SJSA1 (cell line): ENCODE data around the gene IQGAP2. TPM values are rescaled to one million over a fixed set of nuclear protein-coding genes. Genes with fewer than 3 reads are reported as not detected.

Experiments
- DNase-seq, 2 experiments: peaks; one replicate each; pipeline ENCODE4 v3.0.0-alpha.2; 2015 to 2020; ENCODE audit warnings: low spot score in 2 of 2, low read depth in 1 of 2
- H3K27ac ChIP-seq: fragments of 250-450 bp; sonication (Bioruptor Pico); 2 replicates; pipeline ENCODE4 v1.5.1; 2020; ENCODE audit warnings: mild to moderate bottlenecking, moderate library complexity
- H3K27me3 ChIP-seq: fragments of 250-450 bp; sonication (Bioruptor Pico); replicated peaks from 2 replicates; pipeline ENCODE4 v1.5.1; 2020; ENCODE audit warnings: mild to moderate bottlenecking, moderate library complexity
- H3K36me3 ChIP-seq: fragments of 250-450 bp; sonication (Bioruptor Pico); 2 replicates; pipeline ENCODE4 v1.5.1; 2020; ENCODE audit warnings: mild to moderate bottlenecking
- H3K4me1 ChIP-seq: fragments of 250-450 bp; sonication (Bioruptor Pico); replicated peaks from 2 replicates; pipeline ENCODE4 v1.6.1; 2021; ENCODE audit warnings: mild to moderate bottlenecking
- H3K4me3 ChIP-seq: fragments of 250-450 bp; sonication (Bioruptor Pico); 2 replicates; pipeline ENCODE4 v1.5.1; 2020; ENCODE audit warnings: mild to moderate bottlenecking
- H3K9me3 ChIP-seq: fragments of 250-450 bp; sonication (Bioruptor Pico); replicated peaks from 2 replicates; pipeline ENCODE4 v1.5.1; 2020; ENCODE audit warnings: mild to moderate bottlenecking
- total RNA-seq: library from RNA; depleted of rRNA; stranded (reverse); fragments of >200 nt; shearing (Covaris generic); gene quantifications from 2 replicates; pipeline ENCODE4 v1.2.3, GENCODE V29; 2014

The IQGAP2 gene
- total RNA-seq, 1 experiment from 2014 or later, result 0.37 TPM

DNA sequence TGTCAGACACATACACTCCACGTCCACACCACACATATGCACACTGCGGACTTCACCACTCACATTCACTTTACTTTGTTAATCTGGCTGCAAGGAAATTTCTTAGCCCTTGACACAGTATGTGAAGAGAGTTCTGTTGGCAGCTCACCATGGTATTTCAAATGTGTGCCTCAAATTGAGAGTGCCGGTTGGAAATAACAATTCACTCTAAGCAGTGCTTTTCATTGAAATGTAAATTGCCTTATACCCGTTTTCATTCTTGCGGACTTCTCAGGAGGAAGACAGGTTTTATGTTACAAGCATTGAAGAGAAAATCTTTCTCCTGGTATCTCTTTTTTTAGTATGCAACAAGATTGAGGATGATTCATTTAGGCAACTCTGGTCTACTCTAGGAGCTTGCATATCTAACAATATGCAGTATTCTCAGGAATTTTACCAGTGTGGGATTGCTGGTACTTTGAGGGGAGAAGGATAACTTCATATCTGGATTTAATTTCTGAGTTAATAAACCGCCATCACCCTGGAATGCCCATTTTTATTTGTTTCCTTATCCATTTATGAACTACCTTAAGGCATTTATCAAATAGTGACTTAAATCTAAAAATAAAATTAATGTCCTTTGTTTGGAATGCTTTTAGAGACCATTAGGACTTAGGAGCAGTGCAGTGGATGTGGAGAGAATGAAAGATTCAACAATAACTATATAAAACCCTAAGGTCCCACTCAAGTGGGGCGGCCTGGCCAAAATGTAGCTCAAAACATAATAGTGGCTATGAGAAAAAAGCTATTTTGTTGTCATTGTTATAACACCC is 87.0 kb downstream of the IQGAP2 start:
- no peak overlapping the region for H3K27ac ChIP-seq
- H3K4me3 ChIP-seq, result no peak overlapping the region
- no peaks in the 10 kb centered on the region for H3K36me3 ChIP-seq
- no peaks in the 10 kb centered on the region for H3K4me1 ChIP-seq
- peaks cover 25% of the 10 kb centered on the region for H3K27me3 ChIP-seq
- no peaks in the 10 kb centered on the region for H3K9me3 ChIP-seq
- no peak for DNase-seq

GRCh38 chr5:76490960-76491359 is 87.9 kb downstream of the IQGAP2 start:
- no peak overlapping the region for H3K27ac ChIP-seq
- H3K36me3 ChIP-seq, result no peaks in the 10 kb centered on the region
- H3K9me3 ChIP-seq, result no peaks in the 10 kb centered on the region
- no peaks in the 10 kb centered on the region for H3K4me1 ChIP-seq
- DNase-seq, result no peak
- no peak overlapping the region for H3K4me3 ChIP-seq
- peaks cover 20% of the 10 kb centered on the region for H3K27me3 ChIP-seq

- Histone ChIP-seq H3K36me3 (no peaks in the 10 kb centered on the region), H3K27ac (no peak overlapping the region), H3K4me3 (no peak overlapping the region), H3K27me3 (peaks cover 24% of the 10 kb centered on the region), H3K4me1 (no peaks in the 10 kb centered on the region), H3K9me3 (no peaks in the 10 kb centered on the region)
- no peak for DNase-seq
Observed at GRCh38 chr5:76492819-76493189, 89.7 kb downstream of the IQGAP2 start.

- H3K36me3 ChIP-seq, result no peaks in the 10 kb centered on the region
- peaks cover 24% of the 10 kb centered on the region for H3K27me3 ChIP-seq
- DNase-seq, result no peak
- H3K9me3 ChIP-seq, result no peaks in the 10 kb centered on the region
- H3K4me1 ChIP-seq, result no peaks in the 10 kb centered on the region
- no peak overlapping the region for H3K4me3 ChIP-seq
- no peak overlapping the region for H3K27ac ChIP-seq
Observed at GRCh38 chr5:76493190-76493837, 90.2 kb downstream of the IQGAP2 start.

DNA sequence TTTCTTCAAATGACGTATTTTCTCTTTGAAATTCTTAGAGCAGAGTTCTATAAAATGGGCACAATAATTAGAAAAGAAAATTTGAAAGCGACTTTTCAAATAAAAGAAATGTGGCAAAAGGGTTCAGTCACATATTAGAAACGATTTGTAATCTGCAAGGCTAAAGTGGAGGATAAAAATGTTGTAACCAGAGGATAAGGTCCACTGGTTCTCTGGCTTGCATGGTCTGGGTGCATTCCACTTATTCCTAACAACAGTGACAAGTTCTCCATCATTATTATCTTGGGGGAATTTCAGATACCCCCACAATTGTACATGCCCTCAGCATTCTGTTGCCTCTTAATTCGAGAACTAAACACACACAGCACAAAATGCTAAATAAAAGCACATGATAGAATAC is 91.1 kb downstream of the IQGAP2 start:
- H3K4me3 ChIP-seq, result no peak overlapping the region
- no peak for DNase-seq
- H3K9me3 ChIP-seq, result no peaks in the 10 kb centered on the region
- no peaks in the 10 kb centered on the region for H3K4me1 ChIP-seq
- no peak overlapping the region for H3K27ac ChIP-seq
- H3K27me3 ChIP-seq, result peaks cover 24% of the 10 kb centered on the region
- no peaks in the 10 kb centered on the region for H3K36me3 ChIP-seq

- no peak for DNase-seq
- H3K9me3 ChIP-seq, result no peaks in the 10 kb centered on the region
- no peak overlapping the region for H3K4me3 ChIP-seq
- H3K27me3 ChIP-seq, result peaks cover 22% of the 10 kb centered on the region
- no peaks in the 10 kb centered on the region for H3K4me1 ChIP-seq
- H3K27ac ChIP-seq, result no peak overlapping the region
- H3K36me3 ChIP-seq, result no peaks in the 10 kb centered on the region
Observed at GRCh38 chr5:76495870-76496269, 92.8 kb downstream of the IQGAP2 start.

GRCh38 chr5:76497065-76497460 is 94.0 kb downstream of the IQGAP2 start:
- H3K36me3 ChIP-seq, result no peaks in the 10 kb centered on the region
- H3K9me3 ChIP-seq, result no peaks in the 10 kb centered on the region
- H3K27ac ChIP-seq, result no peak overlapping the region
- DNase-seq, result no peak
- H3K4me1 ChIP-seq, result no peaks in the 10 kb centered on the region
- H3K27me3 ChIP-seq, result peaks cover 18% of the 10 kb centered on the region
- H3K4me3 ChIP-seq, result no peak overlapping the region

GRCh38 chr5:76497986-76498717 is 95.1 kb downstream of the IQGAP2 start:
- H3K4me1 ChIP-seq, result no peaks in the 10 kb centered on the region
- H3K9me3 ChIP-seq, result no peaks in the 10 kb centered on the region
- peaks cover 22% of the 10 kb centered on the region for H3K27me3 ChIP-seq
- DNase-seq, result no peak
- H3K4me3 ChIP-seq, result no peak overlapping the region
- H3K27ac ChIP-seq, result no peak overlapping the region
- H3K36me3 ChIP-seq, result no peaks in the 10 kb centered on the region

DNA sequence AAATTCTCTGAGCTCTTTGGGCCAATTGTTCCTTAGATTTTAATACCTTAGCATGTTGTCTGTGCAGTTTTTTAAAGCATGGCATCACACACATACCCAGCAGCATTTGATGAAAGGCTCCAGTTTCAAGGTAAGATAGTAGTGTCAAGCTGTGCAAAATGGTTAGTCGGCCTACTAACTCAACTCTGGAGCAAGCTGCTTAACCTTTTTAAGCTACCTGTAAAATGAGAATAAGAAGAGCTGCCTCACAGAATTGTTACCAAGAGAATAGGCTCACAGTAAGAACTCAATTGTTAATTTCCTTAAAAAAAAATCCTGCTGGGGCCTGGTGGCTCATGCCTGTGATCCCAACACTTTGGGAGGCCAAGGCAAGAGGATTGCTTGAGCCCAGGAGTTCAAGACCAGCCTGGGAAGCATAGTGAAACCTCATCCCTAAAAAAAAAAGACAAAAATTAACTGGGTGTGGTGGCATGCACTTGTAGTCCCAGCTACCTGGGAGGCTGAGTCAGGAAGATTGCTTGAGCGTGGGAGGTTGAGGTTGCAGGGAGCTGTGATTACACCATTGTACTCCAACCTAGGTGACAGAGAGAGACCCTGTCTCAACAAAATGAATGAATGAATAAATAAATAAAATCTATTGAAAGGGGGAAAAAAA is 96.5 kb downstream of the IQGAP2 start:
- DNase-seq, result no peak
- no peak overlapping the region for H3K4me3 ChIP-seq
- no peak overlapping the region for H3K27ac ChIP-seq
- no peaks in the 10 kb centered on the region for H3K36me3 ChIP-seq
- H3K4me1 ChIP-seq, result no peaks in the 10 kb centered on the region
- H3K9me3 ChIP-seq, result no peaks in the 10 kb centered on the region
- peaks cover 13% of the 10 kb centered on the region for H3K27me3 ChIP-seq

GRCh38 chr5:76500633-76501393 is 97.7 kb downstream of the IQGAP2 start:
- Histone ChIP-seq H3K4me3 (no peak overlapping the region), H3K27me3 (peaks cover 11% of the 10 kb centered on the region), H3K27ac (no peak overlapping the region), H3K36me3 (no peaks in the 10 kb centered on the region), H3K4me1 (no peaks in the 10 kb centered on the region), H3K9me3 (no peaks in the 10 kb centered on the region)
- DNase-seq, result no peak

GRCh38 chr5:76503929-76504328 is 100.8 kb downstream of the IQGAP2 start:
- H3K9me3 ChIP-seq, result no peaks in the 10 kb centered on the region
- H3K4me1 ChIP-seq, result no peaks in the 10 kb centered on the region
- H3K27ac ChIP-seq, result no peak overlapping the region
- DNase-seq, result no peak
- H3K27me3 ChIP-seq, result peaks cover 14% of the 10 kb centered on the region; the same call in 1 of the 2 replicates
- no peak overlapping the region for H3K4me3 ChIP-seq
- no peaks in the 10 kb centered on the region for H3K36me3 ChIP-seq

GRCh38 chr5:76504901-76505564 is 101.9 kb downstream of the IQGAP2 start:
- H3K4me1 ChIP-seq, result no peaks in the 10 kb centered on the region
- H3K27ac ChIP-seq, result no peak overlapping the region
- H3K4me3 ChIP-seq, result no peak overlapping the region
- DNase-seq, result no peak
- no peaks in the 10 kb centered on the region for H3K9me3 ChIP-seq
- H3K27me3 ChIP-seq, result peaks cover 14% of the 10 kb centered on the region; the same call in 1 of the 2 replicates
- no peaks in the 10 kb centered on the region for H3K36me3 ChIP-seq

GRCh38 chr5:76513476-76513875 is 110.4 kb downstream of the IQGAP2 start:
- Histone ChIP-seq H3K4me1 (no peaks in the 10 kb centered on the region), H3K27ac (no peak overlapping the region), H3K4me3 (no peak overlapping the region), H3K27me3 (peaks cover 3% of the 10 kb centered on the region; the same call in 1 of the 2 replicates), H3K9me3 (no peaks in the 10 kb centered on the region), H3K36me3 (no peaks in the 10 kb centered on the region)
- DNase-seq, result no peak
